Stimulated activated CD4-positive, alpha-beta T cell treated with anti-CD3 and anti-CD28 coated beads, Interleukin-4, amount 100 ng/mL, for 24 hours (primary cell): ENCODE measurements around the gene TCEA2.

Experiments
- DNase-seq: peaks from one replicate; pipeline ENCODE4 v3.0.0-alpha.2; 2020

Gene TCEA2

DNA sequence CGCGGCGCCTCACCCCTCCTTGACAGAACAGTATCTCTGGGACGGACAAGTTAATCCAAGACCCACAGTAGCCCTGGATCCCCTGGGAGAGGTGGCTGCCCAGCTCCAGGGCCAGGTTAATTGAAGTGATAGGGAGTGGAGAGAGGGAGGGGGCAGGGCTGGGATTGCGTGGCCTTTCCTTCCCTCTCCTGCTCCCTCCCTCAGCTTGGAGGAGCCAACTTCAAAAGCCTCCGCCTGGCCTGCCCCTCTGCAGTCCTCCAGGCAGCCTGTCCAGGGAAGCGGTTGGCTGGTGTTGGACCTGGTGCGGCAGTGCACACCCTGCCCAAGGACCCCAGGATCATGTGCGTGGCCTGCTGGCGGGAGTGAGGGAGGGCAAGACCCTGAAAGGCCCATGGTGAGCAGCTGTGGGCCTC is 27.1 kb upstream of the TCEA2 start, which contains the start of gene C20orf204:
TSS of gene C20orf204 (plus strand) at position 250 of the 413 bp plus-strand sequence. CDS start at position 392, 142 bp downstream.
- no peak for DNase-seq

DNA sequence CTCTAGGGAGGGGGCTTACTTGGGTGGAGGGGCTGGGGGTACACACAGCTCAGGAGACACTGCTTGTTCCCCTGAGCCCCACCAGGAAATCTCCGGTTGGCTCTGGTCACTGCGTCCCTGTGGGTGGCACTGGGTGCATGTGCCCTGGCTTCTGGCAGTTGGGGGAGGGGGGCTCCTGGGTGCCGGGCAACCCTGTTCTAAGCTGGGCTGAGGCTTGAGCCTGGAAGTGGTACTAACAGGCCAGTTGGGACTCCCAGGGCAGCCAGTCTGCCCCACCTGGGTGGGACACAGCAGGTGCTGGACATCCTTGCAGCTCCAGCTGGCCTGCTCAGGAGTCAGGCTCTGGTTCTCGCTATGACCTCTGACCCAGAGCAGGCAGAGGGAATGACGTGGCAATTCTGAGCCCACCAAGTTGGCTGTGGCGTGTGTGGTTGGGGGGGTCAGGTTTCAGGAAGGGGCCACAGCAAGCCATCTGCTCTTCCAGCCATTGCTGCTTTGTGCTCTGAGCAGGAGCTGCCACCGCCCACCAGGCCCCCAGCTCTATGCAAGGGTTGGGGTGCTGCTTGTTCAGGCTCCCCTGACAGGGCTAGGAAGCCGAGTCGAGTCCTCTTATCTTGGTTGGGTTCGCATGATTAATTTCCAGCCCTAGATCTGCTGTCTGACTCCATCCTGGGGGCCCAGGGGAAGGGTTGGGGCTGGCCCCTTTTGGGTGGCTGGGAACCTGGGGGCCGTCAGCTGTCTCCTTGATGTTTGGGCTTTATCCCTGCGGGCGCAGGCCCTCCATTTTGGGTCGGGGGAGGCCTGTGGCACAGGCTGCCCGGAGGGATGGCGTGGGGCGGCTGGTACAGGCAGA is 26.4 kb upstream of the TCEA2 start:
- no peak for DNase-seq

DNA sequence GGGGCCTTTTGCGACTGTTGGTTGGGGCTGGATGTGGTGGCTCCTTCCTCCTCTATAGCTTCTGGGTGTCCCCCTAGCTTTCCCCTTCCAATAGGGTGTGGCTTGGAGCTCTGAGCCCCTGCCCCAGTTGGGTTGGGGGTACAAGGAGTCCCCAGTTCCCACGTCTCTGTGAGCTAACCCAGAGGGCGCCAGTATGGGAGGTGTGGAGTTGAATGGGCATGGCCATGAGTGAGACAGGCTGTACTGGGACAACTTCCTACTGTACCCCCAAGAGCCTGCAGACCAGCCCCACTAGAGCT is 25.9 kb upstream of the TCEA2 start:
- no peak for DNase-seq

DNA sequence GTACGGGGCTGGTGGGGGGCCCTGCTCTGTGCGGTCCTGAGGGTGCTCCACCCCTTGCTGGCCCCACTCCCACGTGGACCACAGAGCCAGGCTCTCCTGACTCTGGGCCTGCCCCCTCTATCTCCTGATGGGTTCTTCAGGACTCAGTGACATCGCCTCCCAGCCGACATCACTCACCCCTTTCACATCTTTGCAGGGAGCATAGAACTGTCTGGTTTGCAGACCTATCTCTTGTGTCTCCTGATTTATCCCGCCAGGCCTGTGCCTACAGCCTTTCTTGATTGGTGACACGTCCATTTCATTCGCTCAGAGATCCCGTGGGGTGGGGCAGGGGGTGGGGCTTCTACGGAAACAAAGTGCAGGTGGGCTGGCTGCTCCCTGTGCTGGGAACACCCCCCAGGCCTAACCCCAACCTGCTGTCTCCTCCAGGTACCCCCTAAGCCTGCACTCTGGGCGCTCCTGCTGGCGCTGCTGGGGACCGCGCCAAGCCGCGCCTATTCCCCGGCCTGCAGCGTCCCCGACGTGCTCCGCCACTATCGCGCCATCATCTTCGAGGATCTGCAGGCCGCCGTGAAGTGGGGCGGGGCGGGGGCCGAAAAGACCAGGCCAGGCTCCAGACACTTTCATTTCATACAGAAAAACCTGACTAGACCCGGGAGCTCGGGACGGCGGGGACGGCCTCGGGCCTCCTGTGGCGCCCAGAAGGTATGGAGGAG is 25.3 kb upstream of the TCEA2 start:
- DNase-seq = no peak

DNA sequence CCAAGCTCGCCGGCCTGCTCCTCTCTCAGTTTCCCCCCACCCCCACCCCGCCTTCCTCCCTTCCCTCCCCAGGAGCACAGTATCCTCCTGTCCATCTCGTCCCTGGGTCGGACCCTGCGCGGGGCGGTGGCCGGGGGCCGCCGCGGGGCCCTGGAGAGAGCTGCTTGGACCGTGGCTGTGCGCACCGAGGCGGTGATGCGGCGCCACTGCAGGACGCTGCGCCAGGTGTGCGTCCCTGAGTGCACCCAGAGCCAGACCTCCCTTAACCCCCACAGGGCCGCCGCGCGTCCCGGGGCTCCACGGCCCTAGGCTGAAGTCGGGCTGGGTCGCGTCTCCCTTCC is 24.8 kb upstream of the TCEA2 start:
- DNase-seq = no peak

DNA sequence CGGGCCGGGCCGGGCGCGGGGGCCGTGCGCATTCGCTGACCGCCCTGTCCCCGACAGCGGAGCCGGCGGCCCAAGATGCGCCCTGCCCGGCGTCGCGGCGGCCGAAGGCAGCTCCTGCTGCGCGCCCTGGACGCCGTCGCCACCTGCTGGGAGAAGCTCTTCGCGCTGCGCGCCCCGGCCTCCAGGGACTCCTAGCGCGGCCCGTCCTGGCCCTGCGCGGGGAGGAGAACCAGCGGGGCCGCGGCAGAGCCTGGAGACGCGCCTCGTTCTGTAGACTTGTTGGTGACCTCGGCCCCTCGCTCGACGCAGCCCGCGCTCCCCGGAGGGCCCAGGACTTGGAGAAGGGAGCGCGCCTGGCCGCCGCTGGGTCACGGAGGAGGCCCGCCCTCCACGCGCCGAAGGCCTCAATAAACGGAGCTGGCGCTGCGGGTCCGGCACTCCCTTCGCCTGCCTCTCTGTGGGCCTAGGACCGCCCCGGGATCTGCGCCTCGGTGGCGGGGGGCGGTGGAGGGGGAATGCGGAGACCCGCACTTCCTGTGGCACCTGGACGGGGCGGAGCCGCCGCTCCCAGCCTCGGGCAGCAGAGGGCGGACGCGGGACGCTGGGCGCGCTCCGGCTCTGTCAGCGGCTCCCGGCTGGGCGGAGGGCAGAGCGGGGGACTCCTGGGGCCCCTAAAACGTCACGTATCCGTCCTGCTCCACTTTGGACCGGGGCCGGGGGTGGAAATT is 24.3 kb upstream of the TCEA2 start:
- DNase-seq = peak; percentile 78

DNA sequence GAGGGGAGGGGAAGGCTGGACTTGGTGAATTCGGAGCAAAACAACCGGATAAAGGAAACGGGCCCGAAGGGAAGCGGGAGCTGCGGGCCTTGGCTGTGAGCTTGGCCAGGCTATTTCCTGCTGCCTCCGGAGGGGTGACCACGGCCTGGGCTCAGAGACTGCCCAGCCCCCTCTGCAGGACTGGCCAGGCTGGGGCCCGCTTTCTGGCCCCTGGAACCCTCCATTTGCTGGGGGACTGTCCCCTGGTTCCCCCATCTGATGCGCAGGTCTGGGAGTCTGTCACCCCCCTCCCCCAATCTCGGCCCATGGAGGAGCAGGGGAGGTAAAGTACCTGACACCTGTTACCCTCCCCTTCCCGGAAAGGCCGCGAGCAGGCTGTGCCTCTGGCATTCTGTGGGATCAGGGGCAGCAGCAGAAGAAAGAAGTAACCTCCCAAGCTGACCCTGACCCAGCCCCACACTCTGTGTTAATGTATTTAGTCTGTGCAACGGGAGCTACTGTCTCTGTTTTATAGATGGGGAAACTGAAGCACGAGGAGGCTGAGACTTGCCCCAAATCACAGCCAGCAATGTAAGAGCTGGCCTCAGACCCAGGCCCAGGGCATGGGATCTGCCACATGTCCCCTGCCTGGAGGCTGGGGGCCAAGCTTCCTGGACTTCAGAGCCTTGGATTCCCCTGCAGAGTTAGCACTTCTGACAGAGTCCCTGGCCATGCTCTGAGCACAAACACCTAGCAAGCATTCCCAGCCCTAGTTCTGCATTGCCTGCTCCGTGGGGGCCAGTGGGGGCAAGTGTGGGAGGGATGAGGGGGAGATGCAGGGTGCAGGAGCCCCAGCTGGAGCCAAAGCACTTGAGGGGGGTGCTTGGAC is 23.5 kb upstream of the TCEA2 start:
- no peak for DNase-seq

DNA sequence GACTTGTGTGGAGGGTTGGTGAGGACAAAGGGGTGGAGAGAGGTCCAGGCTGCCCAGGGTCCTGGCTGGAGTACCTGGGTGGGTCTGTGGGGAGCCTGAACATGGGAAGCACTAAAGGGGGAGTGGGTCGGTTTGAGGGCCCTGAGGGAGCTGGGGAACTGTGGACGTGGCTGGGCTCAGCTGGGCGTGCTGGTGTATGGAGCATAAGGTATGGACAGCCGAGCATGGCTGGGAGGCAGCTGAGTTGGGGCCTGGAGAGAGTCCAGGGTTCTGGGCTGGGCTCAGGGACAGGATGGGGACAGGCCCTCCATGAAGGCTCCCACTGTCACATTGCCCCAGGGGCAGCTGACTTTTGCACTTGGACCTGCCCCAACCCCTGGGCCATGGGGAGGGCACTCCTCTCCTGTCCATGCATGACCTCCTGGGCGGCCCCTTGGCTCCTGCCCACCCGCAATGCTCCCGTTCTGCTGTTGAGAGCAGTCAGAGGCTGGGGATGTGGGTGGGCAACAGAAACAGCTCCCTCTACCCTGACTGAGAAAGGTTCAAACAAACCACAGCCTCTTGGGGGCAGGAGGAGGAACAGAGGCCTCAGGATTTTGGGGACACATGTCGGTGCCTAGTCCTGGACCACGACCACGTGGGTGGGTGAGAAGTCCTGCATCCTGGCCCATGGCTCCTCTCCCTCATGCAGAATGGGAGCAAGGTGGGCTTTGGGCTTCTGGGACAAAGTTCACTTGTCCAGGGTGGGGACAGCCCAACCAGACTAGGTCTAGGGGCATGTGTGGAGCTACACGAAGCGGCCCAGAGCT is 22.6 kb upstream of the TCEA2 start:
- DNase-seq = no peak

DNA sequence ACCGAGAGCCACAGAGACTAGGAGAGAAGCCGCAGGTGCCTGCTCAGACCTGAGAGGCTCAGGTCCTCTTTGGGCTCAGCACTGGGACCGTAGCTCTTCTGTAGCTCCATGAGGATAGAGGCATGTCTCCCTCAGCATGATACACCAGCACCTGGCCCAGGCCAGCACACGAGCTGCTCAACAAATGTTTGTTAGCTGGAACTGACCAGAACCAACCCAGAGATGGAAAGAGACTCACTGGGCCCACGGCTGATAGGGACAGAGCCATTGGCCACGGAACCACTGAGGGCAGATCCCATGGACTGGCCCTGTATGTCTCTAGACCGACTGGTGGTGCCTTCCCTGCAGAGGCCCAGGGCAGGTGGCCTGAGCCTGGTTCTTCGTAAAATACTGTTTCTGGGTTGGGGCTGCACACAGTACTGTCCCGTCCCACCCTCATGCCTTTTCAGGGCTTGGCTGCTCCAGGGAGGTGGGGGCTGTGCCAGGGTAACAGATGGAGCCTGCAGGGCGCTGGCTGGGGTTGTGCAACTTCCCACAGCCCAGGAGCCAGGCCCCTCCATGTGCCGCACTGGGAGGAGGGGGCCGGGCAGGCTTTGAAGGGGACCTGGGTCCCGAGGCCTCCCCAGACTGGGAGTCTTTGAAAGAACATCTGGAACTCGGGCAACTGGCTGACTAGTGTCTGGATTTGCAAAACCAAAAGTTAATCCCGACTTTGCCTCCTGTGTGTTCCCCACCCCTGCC is 21.8 kb upstream of the TCEA2 start:
- no peak for DNase-seq

DNA sequence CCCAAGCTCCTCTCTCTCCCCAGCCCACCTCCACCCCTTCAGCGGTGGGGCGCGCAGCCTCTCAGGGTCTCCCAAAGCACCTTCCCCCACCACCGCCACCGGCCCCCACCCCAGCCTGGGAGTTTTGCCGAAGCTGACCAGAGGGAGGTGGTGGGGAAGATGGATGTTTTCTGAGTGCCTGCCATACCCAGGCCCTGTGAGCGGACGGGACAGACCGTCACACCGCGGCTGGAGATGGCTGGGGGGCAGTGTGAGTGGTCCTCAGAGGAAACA is 21.3 kb upstream of the TCEA2 start:
- no peak for DNase-seq

DNA sequence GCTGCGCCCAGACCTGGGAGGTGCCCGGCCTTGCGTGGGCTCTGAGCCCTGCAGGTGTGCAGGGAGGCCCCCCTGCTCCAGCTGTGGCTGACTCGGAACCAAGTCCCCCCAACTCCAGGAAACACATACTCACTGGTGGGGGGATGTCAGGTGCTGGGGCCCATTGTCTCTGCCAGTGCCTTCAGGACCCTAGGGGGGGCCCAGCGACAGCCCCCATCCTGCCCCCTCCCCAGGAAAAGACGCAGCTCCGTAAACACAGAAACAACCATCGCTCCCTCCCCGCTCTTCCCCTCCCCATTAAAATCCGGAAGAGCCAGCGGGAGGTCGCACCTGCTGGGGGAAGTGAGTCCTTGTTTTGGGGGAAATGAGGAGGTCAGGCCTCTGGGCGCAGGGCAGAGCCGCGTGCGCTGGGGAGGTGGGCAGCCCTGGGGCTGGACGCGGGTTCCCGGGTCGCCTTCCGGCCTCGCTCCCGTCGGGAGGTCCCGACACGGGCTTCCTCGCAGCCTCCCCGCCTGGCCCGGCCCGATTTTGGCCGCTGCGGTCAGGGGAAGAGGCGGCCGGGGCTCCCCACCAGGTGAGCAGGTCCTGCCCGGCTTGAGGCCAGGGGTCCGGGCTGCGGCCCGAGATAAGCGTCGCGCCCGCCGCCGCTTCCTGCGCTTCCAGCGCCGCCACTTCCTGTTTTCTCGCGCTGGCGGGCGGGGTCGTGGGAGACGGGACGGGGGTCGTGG is 20.8 kb upstream of the TCEA2 start:
- DNase-seq = no peak

DNA sequence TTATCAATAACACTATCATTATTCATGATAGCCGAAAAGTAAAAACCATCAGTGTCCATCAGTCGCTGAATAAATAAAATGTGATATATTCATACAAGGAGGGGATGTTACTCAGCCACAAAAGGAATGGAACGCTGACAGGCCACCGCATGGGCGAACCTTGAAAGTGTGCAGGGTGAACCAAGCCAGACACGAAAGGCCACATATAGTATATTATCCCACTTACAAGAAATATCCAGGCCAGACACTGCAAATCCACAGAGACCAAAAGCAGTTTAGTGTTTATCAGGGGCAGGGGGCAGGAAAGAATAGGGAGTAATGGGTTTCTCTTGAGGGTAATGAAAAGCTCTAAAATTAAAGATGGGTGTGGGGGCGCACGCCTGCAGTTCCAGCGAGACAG is 19.2 kb upstream of the TCEA2 start:
- no peak for DNase-seq

DNA sequence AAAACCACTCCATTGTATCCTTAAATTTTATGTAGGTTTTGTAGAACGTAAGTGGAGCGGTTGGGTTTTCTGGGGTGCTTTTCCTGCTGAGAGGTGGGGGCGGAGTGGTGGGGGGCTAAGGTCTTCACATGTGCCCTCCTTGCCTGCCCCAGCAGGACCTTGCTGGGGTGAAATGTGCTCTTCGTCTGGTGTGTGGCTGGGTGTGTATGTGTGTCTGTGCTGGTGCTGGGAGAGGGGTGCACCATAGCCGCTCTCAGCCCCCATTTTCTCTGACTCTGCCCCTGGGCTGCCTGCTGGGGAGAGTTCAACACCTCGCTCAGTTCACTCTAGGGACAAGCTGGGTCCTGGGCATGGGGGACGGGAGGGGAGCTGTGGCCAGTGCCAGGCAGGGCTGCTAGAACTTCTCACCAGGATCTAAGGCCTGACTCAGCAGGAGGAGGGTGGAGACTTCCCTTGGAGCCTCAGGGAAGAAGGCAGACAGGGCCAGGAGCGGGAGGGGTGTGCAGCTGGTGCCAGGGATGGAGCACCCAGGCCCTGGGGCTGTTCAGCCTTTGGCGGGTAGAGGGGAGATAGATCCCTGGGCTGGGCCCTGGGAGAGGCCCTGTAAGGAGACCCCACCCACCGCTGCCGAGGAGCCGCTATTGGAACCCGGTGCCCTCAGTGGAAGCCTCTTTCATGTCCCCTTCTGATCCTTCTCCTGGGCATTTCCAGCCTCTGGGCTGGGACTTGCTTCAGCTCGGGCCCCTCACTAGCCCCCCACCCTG is 18.3 kb upstream of the TCEA2 start:
- no peak for DNase-seq

DNA sequence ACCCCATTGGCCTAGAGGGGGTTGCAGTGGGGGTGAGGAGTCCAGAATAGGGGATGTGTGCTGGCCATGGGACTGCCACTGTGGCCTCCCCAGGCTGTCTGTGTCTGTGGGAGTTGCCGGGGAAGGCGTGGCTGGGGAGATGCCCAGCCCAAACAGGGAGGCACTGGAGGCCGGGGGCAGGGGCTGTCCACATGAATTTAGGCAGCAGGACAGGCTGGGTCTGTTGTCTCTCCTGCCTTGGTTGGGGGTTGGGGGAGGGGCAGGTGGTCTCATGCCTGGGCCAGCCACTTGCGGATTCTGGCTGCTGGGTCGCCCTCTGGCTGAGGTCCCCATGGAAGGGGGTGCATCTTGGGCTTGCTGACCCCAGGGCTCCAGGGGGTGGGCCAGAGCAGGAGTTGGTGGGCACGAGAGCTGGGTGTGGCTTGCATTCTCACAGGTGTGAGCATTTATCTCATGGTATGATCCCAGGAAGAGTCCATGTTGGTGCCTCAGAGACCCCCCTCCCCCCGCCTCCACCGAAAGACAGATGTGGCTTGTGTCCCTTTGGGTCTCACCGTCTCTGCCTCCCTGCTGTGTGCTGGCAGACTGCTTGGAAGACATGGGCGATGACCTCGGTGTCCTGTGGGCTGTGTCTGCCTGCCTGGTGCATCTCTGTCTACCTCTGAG is 17.5 kb upstream of the TCEA2 start:
- DNase-seq = no peak

DNA sequence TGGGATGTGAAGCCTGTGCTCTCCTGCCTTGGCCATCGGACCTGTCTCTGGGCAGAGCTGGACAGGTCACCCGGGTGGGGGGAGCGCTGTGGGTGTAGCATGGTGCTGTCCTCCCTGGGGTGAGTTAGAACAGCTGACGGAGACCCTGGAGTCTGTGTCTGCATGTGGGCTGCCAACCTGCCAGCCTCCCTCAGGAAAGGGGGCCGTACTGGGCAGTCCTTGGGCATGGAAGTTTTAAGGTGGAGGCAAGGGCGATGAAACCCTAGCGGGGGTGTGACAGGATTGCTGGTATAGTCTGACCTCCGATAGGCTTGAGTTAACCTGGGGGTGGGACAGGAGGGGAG is 16.0 kb upstream of the TCEA2 start:
- no peak for DNase-seq

DNA sequence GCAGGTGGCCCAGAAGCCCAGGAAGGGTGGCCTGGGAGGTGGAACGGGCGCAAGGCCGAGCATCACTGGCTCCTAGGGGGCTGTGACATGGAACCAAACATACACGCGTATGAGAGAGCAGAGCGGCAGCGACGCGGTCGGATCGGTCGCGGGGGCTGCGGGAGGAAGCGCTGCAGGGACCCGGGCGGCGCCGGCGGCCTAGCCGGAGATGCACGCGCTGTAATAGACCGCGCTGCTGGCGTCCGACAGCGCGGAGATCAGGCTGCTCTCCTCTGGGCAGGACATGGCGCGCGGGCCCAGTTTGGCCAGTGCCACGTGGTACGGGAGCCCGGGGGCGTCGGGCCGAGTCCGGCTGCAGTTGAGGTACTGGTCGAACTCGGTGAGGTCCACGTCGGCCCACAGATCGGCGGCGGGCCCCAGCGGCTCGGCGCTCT is 15.0 kb upstream of the TCEA2 start:
- DNase-seq = no peak

DNA sequence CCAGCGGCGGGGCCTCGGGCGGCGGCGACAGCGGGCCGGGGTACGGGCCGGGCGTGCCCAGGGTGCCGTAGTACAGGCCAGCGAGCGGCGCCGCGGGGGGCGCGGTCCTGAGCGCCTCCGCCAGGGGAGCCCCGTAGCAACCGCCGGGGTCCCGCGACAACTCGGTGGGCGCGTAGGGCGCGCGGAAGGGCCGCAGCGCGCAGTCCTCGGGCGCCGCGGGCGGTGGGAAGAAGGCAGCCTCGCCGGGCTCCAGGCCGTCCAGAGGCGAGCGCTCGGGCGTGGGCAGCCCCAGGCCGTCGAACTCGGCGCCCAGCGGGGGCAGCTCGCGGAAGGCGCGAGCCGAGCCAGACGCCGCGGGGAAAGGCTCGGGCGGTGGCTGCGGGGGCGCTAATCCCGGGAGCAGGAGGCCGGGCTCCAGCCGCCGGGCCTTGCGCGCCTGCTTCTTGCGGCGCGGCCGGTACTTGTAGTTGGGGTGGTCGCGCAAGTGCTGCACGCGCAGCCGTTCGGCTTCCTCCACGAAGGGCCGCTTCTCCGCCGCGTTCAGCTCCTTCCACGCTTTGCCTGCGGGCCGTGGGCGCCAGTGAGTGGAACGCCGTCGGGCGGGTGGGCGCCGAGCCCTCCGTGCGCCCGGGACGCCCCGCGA is 14.5 kb upstream of the TCEA2 start:
- DNase-seq = no peak

DNA sequence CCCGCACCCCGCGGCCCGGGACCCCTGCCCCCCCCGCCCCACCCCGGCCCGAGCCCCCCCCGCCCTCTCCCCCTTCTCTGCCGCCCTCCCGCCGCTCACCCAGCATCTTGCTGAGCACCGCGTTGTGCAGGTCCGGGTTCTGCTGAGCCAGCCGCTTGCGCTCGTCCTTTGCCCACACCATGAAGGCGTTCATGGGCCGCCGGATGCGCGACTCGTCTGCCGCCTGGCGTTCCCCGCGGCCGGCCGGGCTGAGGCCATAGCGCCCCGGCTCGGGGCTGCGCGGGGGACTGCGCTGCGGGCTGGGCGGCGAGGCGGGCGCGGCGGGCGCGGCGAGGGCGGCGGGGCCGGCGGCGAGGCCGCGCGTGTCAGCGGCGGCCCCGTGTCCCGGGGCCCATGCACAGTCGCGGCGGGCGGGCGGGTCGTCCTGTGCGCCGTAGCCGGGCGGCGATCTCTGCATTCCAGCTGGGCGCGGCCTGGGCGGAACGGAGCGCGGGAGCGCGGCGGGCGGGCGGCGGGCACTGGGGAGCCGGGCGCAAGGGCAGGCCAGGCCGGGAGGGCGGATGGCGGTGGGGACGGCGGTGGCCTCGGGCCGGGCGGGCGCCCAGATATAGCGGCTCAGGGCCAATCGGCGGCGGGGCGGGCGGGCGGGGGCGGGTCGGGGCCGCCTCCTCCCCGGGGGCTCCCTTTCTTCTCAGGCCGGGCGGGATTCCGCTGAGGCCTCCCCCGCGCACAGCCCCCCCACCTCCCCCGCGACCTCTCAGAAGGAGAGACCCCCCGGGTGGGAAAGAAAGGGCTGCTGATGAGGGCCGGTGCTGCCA is 13.7 kb upstream of the TCEA2 start, which contains the start of gene SOX18:
TSS of gene SOX18 (minus strand) at position 580 of the 818 bp plus-strand sequence. CDS start at position 457, 123 bp downstream.
- no peak for DNase-seq
